NCI-H510A treated with DMSO at 0.1 percent for 48 hours (cell line): Measurements from ENCODE around the gene LYZL2.
"Not testable (repeated sequence)": the region's sequence is repeated elsewhere in the genome, so short reads cannot be mapped to it uniquely, and the experiment has no call there.

Source experiments
- DNase-seq: peaks from one replicate; lab custom pipeline; 2025; lab: John Stamatoyannopoulos, UW

LYZL2 gene

DNA sequence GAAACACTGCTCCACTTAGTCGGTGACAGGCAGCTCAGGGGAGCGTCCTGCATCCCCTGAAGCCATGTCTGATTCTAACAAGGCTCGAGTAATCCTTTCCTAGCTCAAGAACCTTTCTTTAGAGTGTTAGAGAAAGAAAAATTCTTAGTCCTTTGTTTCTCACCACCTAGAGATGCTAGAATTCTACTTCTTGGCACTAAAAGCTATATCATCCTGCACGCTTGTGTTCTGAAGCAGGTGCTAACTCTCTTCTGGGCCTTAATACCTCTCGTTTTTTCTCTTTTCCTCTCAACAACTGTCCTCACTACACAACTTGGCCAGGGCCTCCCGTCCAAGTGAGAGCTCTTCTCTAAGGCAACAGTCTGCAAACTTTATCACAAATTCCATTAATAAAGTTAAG is at the start of gene LYZL2:
Gene LYZL2 (minus strand): TSS at position 101 of the 400 bp plus-strand sequence. CDS start 2,838 bp downstream, outside the sequence.
- no peak for DNase-seq

DNA sequence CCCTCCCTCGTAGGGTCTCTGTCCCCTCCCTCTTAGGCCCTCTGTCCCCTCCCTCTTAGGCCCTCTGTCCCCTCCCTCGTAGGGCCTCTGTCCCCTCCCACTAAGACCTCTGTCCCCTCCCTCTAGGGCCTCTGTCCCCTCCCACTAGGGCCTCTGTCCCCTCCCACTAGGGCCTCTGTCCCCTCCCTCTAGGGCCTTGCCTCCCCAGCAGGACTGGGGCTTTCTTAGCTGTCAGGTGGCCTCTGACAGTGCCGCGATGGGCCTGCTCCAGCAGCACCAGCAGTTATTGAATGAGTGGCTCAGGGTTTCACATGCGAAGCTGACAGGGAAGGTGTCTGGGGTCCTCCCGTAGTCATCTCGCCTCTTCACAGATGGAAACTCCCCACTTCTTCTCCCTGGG is 48.1 kb upstream of the LYZL2 start:
- not testable (repeated sequence) for DNase-seq

DNA sequence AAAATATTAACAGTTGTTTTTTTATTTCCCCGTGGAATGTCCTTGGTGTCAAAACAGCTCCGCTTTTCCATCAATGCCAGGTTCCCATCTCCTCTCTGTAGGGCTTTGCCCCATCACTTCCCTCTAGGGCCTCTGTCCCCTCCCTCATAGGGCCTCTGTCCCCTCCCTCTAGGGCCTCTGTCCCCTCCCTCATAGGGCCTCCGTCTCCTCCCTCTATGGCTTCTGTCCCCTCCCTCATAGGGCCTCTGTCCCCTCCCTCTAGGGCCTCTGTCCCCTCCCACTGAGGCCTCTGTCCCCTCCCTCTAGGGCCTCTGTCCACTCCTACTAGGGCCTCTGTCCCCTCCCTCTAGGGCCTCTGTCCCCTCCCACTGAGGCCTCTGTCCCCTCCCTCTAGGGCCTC is 47.6 kb upstream of the LYZL2 start:
- not testable (repeated sequence) for DNase-seq

DNA sequence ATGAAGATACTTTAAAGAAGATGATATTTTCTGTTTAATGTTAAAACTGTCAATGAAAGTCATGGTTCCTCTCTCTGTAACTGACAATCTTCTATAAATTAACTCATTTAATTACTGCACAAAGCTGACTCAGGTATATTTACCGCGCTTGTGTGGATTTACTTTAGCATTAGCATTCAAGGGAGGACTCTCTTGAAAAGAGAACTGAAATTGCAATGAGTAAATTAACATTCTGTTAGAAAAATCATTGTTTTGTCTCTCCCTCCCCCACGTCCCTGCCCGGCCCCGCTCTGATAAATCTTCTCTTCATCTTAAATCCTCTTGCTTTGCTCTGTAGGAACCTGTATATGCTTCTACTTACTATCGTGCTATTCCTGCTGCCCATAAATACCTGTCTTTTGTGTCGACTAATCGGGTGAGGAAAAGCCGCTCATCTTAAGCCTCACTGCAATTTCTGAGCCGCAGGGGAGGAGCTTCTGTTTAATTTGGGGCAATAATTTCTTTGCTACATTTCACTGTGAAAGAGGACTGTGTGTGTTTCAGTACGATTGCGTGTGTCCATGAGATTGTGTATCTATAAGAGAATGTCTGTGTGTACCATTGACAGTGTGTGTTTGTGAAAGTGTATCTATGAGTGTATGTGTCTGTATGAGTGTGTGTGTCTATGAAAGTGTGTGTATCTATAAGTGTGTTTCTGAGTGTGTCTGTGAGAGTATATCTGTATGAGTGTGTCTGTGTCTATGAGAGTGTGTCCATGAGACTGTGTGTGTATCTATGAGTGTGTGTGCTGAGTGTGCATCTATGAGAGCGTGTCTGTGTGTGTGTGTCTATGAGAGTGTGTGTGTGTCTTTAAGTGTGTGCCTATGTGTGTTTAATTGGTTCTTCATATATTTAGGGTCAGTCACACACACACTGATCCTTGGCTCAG is 46.5 kb upstream of the LYZL2 start:
- no peak for DNase-seq

DNA sequence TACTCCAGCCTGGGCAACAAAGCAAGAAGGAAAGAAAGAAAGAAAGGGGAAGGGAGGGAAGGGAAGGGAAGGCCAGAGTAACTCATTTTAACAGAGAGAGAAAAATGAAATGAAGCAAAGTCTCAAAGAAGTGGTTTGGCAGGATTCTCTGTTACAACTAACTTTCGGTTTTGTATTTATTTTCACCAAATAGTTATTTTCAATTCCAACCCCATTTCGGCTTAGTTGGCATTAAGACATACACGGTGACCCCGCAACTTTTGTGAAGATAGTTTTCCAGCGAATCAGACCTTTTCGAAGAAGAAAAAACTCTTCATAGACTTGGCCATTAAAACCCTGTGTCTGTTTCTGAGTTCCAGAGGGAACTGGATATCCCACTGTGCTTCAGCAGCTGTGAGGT is 45.2 kb upstream of the LYZL2 start:
- DNase-seq, result no peak

DNA sequence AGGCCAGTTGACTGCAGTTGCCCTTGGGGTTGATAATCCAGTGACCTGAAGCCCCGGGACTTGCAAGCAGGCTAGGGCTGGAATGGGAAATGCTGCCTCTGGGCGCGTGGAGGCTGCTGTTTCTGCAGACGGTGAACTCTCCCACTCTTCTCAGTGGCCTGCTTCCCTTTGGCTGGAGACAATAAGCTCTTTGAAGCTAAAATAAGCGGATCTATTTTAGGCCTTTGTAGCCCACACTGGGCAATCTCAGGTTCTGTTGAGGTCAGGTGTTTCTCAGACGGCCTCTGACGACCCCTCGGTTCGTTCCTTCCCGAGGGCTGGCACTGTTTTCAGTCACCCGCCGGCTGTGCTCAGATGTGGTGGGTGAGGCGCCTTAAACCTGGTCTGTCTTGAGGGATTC is 43.7 kb upstream of the LYZL2 start:
- not testable (repeated sequence) for DNase-seq

DNA sequence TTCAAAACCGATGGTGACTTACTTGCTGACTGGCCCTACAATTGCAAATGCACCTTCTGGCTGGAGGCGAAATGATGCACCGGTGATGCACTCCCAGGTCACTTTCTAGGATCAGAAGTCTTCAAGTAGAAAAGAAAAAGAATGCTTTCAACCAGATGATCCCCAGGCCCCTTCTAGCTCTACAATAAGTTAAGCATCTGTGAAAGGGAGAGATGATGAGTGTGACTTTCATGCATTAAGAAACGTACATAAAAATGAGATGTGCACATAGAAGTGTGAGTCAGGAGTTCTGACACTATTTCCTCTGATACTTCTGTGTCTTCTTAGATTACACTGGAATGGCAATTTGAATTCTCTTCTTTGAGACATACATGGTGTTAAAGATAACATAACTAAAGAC is 42.8 kb upstream of the LYZL2 start:
- not testable (repeated sequence) for DNase-seq

DNA sequence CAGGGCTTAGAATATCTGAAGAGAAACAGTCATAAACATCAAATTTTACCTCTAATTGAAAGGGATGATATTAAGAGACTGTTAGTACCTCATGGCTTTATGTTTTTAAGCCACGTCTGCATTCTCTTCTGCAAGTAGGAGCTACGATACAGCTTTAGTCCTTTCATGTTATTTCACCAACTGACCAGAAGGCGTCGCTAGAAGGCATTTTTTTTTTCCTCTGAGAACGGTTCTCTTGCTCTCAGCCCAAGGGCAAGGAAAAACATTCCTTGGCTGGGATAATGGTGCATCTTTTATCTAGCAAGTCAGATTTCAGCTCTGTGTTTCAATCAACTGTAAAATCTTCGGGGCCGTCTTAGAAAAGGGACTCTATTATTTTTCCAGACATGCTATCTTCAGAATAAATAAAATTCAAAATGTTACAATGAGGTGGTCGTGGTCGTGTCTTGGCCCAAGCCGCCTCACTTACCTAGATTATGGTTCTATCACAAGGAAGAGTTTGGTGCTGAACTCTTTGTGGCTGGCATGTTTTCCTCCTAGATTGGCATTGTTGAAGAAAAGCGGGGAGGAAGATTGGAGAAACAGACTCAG is 41.6 kb upstream of the LYZL2 start:
- DNase-seq, result peak; percentile 62

DNA sequence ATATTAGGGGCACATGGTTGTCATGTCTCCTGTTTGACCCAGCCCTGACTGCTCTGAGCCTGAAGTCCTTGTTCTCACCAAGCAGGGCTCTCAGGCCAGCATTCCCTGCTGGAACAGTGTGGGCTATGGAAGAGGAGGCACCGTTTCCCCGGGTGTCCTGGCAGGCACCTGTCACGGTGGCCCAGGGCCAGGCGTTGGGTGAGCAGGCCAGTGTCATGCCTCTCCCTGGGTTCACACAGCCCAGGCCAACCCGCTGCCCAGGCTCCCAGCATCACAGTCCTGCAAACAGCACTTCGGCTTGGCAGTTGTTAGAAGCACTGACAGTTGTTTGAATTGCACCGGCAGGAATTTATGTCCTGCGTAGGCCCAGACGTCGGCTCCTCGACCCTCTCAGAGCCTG is 38.4 kb upstream of the LYZL2 start:
- not testable (repeated sequence) for DNase-seq

DNA sequence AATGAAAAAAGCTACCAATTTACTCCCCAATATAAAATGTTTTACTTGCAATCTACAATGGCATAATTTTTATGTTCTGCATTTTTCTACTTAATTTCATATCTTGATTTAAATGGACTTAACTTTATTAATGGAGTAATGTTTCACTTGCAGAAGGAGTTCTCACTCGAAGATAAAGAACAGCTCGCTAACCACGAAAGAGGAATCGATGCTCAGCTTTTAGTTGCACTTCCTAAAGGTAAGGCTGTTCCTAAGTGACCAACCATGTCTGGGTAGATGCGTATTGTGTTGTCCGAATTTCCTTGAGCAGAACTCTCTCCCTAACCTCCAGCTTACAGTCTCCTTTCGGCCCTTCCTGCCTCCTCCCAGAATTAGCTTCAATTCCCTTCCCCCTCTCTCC is 33.9 kb upstream of the LYZL2 start:
- not testable (repeated sequence) for DNase-seq

DNA sequence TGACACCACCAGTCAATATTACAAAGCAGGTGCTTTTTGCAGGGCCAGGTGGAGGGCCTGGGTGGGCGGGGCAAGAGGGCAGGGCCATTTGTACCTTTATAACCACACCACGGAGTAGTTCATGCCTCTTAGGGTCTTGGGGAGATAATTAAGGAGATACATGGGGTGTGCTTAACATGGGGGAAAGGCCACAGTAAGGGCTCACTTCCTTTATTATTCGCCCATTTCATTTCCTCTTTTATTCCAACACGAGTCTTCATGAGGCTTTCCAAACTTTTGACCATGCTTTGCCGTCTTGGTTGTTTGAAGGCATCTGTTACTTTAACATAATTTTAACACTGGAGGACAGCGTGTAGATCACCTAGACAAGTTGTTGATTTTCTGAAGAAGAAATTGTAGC is 33.3 kb upstream of the LYZL2 start:
- no peak for DNase-seq

DNA sequence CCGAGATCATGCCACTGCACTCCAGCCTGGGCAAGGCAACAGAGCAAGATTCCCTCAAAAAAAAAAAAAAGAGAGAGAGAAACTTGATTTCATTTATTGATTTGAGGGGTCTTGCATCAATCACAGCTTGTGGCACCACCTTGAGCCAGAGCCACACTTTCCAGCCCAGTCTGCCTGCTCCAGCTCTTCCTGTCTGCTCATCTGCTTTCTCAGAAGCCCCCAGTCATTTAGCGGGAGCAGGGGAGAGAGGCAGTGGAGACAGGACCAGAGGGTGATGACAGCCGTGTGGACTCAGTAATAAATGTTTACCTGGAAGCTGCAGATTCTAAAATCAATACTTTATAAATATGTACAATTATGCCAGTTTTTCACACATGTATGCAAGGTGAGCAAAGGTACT is 30.8 kb upstream of the LYZL2 start:
- not testable (repeated sequence) for DNase-seq

DNA sequence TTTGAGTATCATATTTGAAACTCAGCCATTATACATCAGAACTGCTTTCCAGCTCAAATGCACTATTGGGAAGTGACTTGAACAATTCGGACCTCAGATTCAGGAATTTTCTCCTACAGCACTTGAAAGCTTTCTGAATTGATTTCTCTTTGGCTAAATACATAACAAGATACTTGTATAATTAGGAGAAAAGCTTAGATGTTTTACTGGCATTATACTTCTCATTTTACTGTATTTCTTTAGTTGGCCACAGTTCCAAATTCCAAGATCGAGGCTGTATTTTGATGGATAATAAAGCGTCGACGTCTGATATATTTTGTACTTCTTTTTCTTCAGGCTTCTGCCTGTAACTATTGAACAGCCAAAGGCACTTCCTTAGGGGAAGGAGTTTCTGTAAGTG is 26.7 kb upstream of the LYZL2 start:
- no peak for DNase-seq

DNA sequence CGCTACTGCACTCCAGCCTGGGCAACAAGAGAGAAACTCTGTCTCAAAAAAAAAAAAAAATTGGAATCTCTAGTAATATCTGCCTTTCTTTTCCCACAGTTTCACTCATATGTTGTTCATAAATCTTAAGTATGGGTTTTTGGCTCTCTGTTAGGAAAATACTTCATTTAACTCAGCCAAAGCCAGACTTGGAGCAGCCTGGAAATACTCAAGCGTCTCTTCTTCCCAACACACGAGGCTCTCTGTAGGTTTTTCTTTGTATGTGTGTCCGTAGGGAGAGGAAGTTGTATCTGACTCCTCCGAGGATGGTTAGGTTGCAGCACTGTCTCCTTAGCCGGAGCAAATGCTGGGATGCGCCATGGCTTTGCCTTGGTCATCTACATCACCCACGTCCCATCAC is 25.4 kb upstream of the LYZL2 start:
- DNase-seq, result not testable (repeated sequence)

DNA sequence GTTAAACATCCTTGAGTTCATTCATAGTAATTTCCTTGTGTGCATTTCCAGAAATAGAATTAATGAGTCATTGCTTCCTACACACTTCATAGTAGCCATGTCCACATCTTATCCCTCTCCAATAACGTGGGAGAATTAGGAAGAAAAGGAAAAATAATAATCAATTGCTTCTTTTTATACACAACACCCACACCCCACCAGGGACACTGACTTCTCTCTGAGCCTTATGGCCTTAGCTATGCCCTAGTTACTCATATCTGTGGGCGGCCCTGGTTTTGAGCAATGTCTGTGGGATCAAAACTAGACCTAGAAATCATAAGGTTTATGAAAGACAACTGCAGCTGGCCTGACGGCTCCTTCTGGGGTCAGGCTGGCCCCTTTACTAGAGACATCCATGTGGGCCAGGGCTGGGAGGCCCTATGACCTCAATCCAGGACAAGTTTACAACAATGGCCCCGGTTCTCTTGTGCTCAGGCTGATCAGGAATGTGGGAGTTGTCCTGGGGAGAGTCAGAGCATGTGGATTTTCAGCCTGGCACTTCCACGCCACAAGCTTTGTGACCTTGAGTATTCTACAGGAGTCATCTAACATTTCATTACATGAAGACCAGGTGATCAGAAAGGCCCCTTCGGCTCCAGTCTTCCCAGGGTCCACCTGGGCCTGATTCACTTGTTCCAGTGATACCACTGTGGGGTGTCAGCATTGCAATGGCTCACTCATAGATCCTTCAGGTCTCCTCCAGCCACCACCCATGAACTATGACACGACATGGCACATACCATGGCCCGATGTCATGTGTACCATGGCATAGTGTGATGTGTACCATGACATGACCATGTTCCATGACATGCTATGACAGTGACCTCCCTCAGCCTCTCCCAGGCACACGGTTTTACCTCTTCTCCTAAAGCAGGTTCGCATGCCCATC is 22.2 kb upstream of the LYZL2 start:
- not testable (repeated sequence) for DNase-seq

DNA sequence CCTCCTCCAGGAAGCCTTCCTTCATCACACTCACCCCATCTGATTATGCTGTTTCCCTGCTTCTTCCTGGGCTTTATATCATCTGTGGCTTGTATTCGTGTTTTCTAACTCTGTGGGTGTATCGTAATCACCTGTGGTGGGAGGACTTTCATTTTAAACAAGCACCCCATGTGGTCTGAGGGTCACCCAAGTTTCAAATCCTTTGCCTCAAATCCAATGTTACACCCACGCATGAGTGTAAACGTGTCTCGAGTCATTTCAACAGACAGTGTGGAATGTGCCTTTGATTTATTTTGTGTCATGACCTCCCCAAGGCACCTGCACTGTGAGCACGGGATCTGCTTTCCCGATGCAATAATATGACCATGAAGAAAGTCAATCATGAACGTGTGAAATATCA is 17.5 kb upstream of the LYZL2 start:
- no peak for DNase-seq

DNA sequence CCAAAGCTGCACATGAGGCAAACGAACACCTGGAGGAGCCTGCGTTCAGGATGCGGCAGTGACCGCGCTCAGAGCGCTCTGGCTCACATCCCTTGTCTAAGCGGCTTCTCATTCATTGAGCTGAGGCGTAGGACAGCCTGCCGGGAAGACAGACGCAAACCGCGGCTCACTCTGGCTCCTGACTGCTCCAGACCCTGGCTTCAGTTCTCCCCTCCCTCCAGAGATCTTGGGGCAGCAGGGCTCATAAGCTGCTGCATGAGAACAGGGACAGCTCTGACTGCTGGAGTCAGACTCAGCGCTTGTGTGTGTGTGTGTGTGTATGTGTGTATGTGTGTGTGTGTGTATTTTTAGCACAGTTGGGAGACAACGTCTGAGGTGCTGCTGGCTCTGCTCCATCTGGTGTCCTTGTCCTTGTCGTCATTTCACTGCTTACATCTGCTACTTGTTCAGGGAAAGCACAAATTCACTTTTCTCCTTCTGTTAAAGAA is 15.8 kb upstream of the LYZL2 start:
- no peak for DNase-seq

DNA sequence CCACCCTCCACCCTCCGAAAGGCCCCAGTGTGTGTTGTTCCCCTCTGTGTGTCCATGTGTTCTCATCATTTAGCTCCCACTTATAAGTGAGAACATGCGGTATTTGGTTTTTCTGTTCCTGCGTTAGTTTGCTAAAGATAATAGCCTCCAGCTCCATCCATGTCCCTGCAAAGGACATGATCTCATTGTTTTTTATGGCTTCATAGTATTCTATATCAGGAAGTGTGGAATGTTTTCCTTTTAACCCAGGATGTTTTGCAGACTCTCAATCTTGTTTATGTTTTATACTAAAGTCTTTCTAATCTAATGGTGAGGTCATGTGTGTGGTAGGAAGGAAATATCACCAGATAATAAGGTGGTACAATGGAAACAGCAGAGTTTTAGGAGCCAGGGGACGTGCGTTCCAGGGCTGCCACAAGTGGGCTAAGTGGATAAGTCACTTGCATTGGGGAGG is 14.9 kb upstream of the LYZL2 start:
- not testable (repeated sequence) for DNase-seq

DNA sequence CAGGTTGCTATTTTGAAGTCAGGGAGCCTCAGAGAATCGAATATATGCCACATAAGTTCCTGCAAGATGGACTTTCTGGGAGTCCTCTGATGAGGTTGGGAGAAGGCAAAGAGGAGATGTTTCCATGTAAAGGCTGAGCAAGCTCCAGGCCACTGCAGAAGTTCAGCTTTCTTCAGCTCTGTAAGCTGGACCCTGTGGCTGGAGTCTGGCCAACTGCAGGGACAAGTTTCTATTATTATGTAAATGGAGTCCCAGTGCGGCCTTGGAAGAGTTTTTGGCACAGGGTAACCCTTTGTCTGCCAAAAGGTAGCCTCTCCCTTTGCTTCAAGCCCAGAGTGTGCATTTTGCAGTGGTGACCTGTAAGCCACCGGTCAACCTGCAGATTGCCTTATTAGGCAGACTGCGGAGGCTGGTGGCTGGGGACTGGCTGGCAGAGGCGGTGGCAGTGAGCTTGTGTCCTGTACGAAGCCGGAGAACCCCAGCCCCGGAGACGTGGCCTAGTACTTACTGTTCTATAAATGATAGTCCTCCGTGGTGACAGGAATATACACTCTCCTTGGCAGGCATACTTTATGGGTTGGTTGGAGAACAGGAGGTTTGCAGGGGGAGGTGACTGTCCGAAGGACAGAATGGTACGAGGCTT is 14.1 kb upstream of the LYZL2 start:
- DNase-seq, result not testable (repeated sequence)

DNA sequence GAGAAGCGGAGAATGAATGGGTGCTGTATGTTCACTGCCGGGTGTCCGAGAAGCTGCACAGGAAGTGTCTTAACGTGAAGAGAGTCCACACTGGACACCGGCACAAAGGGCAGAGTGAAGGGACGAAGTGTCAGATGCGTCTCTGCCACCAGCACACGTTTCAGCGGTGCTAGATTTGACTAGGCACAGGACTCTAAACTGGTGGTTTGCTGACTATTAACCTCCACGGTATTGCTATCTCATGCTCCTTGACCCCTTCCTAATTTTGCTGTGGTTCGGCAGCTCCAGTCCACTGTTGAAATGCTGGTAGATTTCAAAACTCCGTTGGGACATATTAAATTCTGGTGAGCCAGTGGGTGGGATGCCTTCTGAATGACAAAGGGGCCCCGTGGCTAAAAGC is 13.3 kb upstream of the LYZL2 start:
- not testable (repeated sequence) for DNase-seq
